Liver (tissue), 9 donors: Measurements from ENCODE around the gene PLCB1. TPM values are rescaled to one million over a fixed set of nuclear protein-coding genes. Genes with fewer than 3 reads are reported as not detected.

ENCODE experiments used
- DNase-seq: peaks from one replicate; pipeline ENCODE4 v3.0.0-alpha.2; 2017; ENCODE audit warnings: low spot score
- H3K27ac ChIP-seq, 2 donors: one replicate each; pipeline ENCODE4 v1.7.0; 2013; ENCODE audit warnings: inconsistent platforms in 2 of 2, low read length in 2 of 2, control low read depth in 1 of 2, low read depth in 1 of 2, mild to moderate bottlenecking in 1 of 2
- H3K27me3 ChIP-seq, 4 donors: one replicate each; pipeline versions ENCODE4 v1.6.1 to v1.7.0; 2013; ENCODE audit warnings: low read length in 3 of 4, inconsistent platforms in 1 of 4, mild to moderate bottlenecking in 1 of 4, moderate library complexity in 1 of 4; ENCODE audit not compliant: control insufficient read depth in 4 of 4, insufficient read depth in 4 of 4
- H3K36me3 ChIP-seq, 4 donors: one replicate each; pipeline versions ENCODE4 v1.6.1 to v1.7.0; 2013; ENCODE audit warnings: low read length in 3 of 4, mild to moderate bottlenecking in 3 of 4, low read depth in 1 of 4, moderate library complexity in 1 of 4; ENCODE audit not compliant: control insufficient read depth in 4 of 4, insufficient read depth in 3 of 4
- H3K4me1 ChIP-seq, 4 donors: one replicate each; pipeline versions ENCODE4 v1.6.1 to v1.7.0; 2013; ENCODE audit warnings: low read length in 3 of 4, mild to moderate bottlenecking in 3 of 4, moderate library complexity in 1 of 4; ENCODE audit not compliant: control insufficient read depth in 4 of 4, insufficient read depth in 4 of 4
- H3K4me3 ChIP-seq, 3 donors: one replicate each; pipeline versions ENCODE4 v1.6.1 to v1.7.0; 2013; ENCODE audit warnings: low read length in 3 of 3, control low read depth in 1 of 3, low read depth in 1 of 3, mild to moderate bottlenecking in 1 of 3
- H3K9ac ChIP-seq, 2 donors: one replicate each; pipeline ENCODE4 v1.7.0; 2013; ENCODE audit warnings: low read length in 2 of 2, mild to moderate bottlenecking in 2 of 2, moderate library complexity in 2 of 2, control low read depth in 1 of 2, low read depth in 1 of 2
- H3K9me3 ChIP-seq, 4 donors: one replicate each; pipeline versions ENCODE4 v1.6.1 to v1.7.0; 2013; ENCODE audit warnings: low read length in 3 of 4; ENCODE audit not compliant: control insufficient read depth in 4 of 4
- ATF3 ChIP-seq: IDR thresholded peaks from 2 replicates; pipeline ENCODE4 v1.6.1; 2016; ENCODE audit warnings: antibody characterized with exemption
- CTCF ChIP-seq: fragments of 150-350 bp; IDR thresholded peaks from 2 replicates; pipeline ENCODE4 v1.5.1; 2017; ENCODE audit warnings: improper control_type of control experiment, low read depth, low read length; ENCODE audit not compliant: missing input control
- GABPA ChIP-seq, 2 donors: IDR thresholded peaks in 1 of 2; conservative IDR thresholded peaks in 1 of 2; 2 replicates each; pipeline ENCODE4 v1.6.1; 2016; ENCODE audit warnings: antibody characterized with exemption in 2 of 2, mild to moderate bottlenecking in 1 of 2, moderate library complexity in 1 of 2
- HNF4A ChIP-seq, 2 donors: conservative IDR thresholded peaks; 2 replicates each; pipeline ENCODE4 v1.6.1; 2016; ENCODE audit warnings: antibody characterized with exemption in 2 of 2, mild to moderate bottlenecking in 2 of 2
- MAX ChIP-seq: IDR thresholded peaks from 2 replicates; pipeline ENCODE4 v1.6.1; 2016; ENCODE audit warnings: antibody characterized with exemption
- TAF1 ChIP-seq: conservative IDR thresholded peaks from 2 replicates; pipeline ENCODE4 v1.6.1; 2016; ENCODE audit warnings: antibody characterized with exemption, mild to moderate bottlenecking
- ZBTB33 ChIP-seq: IDR thresholded peaks from 2 replicates; pipeline ENCODE4 v1.6.1; 2016; ENCODE audit warnings: antibody characterized with exemption
- WGBS: extraction: QIAGEN DNeasy Blood & Tissue Kit; methylation state at CpG from one replicate; pipeline ENCODE4 v1.1.7; 2013; 5-methylcytosine and 5-hydroxymethylcytosine counted together
- polyA plus RNA-seq, 2 donors: library from polyadenylated mRNA; stranded (reverse) in 1 of 2; unstranded in 1 of 2; fragments of 200-250 nt in 1 of 2; fragments of >200 nt in 1 of 2; fragmentation: Nextera tagmentation in 1 of 2; extraction: Ambion mirVana in 1 of 2; gene quantifications; one replicate each; pipeline versions ENCODE4 v1.2.1 to v1.2.3, GENCODE V29; 2013 to 2015
- total RNA-seq, 2 donors: library from RNA; depleted of rRNA; stranded (reverse); fragments of >200 nt; gene quantifications; one replicate each; pipeline ENCODE4 v1.2.3, GENCODE V29; 2014
- TF ChIP-seq, protein P1 (sequence below): IDR thresholded peaks from 2 replicates; pipeline ENCODE4 v1.6.1; 2016; ENCODE audit warnings: antibody characterized with exemption, mild to moderate bottlenecking
- donor health status: healthy.
- donor health status: healthy.
- donor health status: healthy.
- donor health status: healthy.
- donor health status: healthy.

PLCB1 gene
- total and polyA plus RNA-seq, 4 donors = 3.7 to 13.5 (median 5.9) TPM

GRCh38 chr20:8639112-8639778, 507.2 kb downstream of the PLCB1 start:
- H3K27ac ChIP-seq = no peak overlapping the region
- H3K4me3 ChIP-seq = no peak overlapping the region
- 92% methylated on average over 4 of the region's 4 CpGs for WGBS
- no peaks in the 10 kb centered on the region for H3K9me3 ChIP-seq
- TF ChIP-seq ZBTB33 (no peak), CTCF (no peak), ATF3 (no peak), MAX (no peak)
- H3K9ac ChIP-seq = no peak overlapping the region
- no peaks in the 10 kb centered on the region for H3K4me1 ChIP-seq
- H3K36me3 ChIP-seq = no peaks in the 10 kb centered on the region
- H3K27me3 ChIP-seq = no peaks in the 10 kb centered on the region
- no peak for DNase-seq

DNA sequence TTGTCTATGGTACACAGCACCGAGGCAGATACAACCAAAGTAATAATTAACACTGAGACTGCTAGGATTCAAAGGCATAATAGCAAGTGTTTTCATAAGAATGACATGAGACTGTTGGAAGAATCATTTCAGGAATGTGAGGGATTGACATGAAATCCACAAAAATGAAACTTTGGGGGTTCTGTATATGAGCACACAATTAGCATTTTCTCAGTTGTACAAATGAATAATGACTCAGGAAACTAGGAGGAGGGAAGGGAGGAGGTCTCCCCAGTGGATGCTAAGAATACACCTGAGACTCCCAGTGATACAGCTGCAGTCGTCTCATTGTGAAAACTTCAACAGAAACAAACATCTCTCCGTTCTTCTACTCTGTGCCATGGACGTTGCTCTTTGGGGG, 508.4 kb downstream of the PLCB1 start:
- H3K27me3 ChIP-seq = no peaks in the 10 kb centered on the region
- H3K4me3 ChIP-seq = no peak overlapping the region
- no peaks in the 10 kb centered on the region for H3K4me1 ChIP-seq
- H3K9ac ChIP-seq = no peak overlapping the region
- TF ChIP-seq TAF1 (no peak), CTCF (no peak), HNF4A (conservative IDR thresholded peaks at IDR 0.05) (no peak), GABPA (IDR thresholded peaks at IDR 0.05 in 1 of 2, conservative IDR thresholded peaks at IDR 0.05 in 1 of 2) (no peak), ATF3 (no peak), ZBTB33 (no peak), MAX (no peak)
- TF ChIP-seq, protein P1, sequence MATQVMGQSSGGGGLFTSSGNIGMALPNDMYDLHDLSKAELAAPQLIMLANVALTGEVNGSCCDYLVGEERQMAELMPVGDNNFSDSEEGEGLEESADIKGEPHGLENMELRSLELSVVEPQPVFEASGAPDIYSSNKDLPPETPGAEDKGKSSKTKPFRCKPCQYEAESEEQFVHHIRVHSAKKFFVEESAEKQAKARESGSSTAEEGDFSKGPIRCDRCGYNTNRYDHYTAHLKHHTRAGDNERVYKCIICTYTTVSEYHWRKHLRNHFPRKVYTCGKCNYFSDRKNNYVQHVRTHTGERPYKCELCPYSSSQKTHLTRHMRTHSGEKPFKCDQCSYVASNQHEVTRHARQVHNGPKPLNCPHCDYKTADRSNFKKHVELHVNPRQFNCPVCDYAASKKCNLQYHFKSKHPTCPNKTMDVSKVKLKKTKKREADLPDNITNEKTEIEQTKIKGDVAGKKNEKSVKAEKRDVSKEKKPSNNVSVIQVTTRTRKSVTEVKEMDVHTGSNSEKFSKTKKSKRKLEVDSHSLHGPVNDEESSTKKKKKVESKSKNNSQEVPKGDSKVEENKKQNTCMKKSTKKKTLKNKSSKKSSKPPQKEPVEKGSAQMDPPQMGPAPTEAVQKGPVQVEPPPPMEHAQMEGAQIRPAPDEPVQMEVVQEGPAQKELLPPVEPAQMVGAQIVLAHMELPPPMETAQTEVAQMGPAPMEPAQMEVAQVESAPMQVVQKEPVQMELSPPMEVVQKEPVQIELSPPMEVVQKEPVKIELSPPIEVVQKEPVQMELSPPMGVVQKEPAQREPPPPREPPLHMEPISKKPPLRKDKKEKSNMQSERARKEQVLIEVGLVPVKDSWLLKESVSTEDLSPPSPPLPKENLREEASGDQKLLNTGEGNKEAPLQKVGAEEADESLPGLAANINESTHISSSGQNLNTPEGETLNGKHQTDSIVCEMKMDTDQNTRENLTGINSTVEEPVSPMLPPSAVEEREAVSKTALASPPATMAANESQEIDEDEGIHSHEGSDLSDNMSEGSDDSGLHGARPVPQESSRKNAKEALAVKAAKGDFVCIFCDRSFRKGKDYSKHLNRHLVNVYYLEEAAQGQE = no peak
- WGBS = 88% methylated on average over 4 of the region's 4 CpGs
- H3K36me3 ChIP-seq = no peaks in the 10 kb centered on the region
- DNase-seq = no peak
- H3K9me3 ChIP-seq = no peaks in the 10 kb centered on the region
- H3K27ac ChIP-seq = no peak overlapping the region
